ENCODE data around the gene NABP1. TPM values are rescaled to one million over a fixed set of nuclear protein-coding genes. Genes with fewer than 3 reads are reported as not detected.

Gene NABP1
- total RNA-seq, 6 experiments from 2014 or later, result 95.9 to 121 (median 109) TPM

DNA sequence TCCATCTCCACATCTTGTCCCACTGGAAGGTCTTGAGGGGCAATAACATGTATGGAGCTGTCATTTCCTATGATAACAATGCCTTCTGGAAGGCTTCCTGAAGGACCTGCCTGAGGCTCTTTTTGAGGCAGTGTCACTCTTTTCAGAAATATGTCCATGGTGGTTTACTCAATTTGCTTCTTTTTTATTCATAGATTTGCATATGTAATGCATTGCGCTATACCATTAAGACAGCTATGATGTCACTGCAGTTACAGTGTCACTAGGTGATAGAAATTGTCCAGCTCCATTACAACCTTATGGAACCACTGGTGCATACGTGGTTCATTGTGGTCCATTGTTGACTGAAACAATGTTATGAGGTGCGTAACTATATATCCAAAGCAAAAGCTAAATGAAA is 19.9 kb downstream of the NABP1 start:
- DNase-seq, result no peak
- Mint-ChIP-seq H3K4me3 (no peak overlapping the region), H3K9me3 (peaks cover 3% of the 10 kb centered on the region; the same call in 1 of the 2 replicates), H3K4me1 (ENCODE audit: low read depth) (peaks cover 51% of the 10 kb centered on the region), H3K36me3 (ENCODE audit: low read depth) (peaks cover 51% of the 10 kb centered on the region), H3K27ac (no peak overlapping the region), H3K27me3 (ENCODE audit: insufficient read depth) (peaks cover 17% of the 10 kb centered on the region)
- TF ChIP-seq, protein P1, sequence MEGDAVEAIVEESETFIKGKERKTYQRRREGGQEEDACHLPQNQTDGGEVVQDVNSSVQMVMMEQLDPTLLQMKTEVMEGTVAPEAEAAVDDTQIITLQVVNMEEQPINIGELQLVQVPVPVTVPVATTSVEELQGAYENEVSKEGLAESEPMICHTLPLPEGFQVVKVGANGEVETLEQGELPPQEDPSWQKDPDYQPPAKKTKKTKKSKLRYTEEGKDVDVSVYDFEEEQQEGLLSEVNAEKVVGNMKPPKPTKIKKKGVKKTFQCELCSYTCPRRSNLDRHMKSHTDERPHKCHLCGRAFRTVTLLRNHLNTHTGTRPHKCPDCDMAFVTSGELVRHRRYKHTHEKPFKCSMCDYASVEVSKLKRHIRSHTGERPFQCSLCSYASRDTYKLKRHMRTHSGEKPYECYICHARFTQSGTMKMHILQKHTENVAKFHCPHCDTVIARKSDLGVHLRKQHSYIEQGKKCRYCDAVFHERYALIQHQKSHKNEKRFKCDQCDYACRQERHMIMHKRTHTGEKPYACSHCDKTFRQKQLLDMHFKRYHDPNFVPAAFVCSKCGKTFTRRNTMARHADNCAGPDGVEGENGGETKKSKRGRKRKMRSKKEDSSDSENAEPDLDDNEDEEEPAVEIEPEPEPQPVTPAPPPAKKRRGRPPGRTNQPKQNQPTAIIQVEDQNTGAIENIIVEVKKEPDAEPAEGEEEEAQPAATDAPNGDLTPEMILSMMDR (IDR thresholded peaks at IDR 0.05), result no peak

DNA sequence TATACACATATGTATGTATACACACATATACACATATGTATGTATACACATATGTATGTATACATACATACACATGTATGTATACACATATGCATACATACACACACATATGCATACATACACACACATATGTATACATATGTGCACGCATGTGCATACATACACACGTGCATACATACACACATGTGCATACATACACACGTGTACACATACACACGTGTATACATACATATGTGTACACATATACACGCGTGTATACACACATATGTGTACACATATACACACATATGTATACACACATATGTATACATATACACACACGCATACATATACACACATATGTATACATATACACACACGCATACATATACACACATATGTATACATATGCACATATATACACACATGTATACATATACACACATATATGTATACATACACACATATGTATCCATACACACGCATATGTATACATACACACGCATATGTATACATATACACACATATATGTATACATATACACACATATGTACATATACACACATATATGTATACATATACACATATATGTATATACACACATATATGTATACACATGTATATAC is 21.5 kb downstream of the NABP1 start:
- Mint-ChIP-seq H3K36me3 (ENCODE audit: low read depth) (peaks cover 45% of the 10 kb centered on the region), H3K9me3 (peaks cover 3% of the 10 kb centered on the region; the same call in 1 of the 2 replicates), H3K27me3 (ENCODE audit: insufficient read depth) (peaks cover 20% of the 10 kb centered on the region), H3K4me3 (no peak overlapping the region), H3K27ac (no peak overlapping the region), H3K4me1 (ENCODE audit: low read depth) (peaks cover 35% of the 10 kb centered on the region)
- TF ChIP-seq, protein P1 (IDR thresholded peaks at IDR 0.05), result no peak
- DNase-seq, result no peak

DNA sequence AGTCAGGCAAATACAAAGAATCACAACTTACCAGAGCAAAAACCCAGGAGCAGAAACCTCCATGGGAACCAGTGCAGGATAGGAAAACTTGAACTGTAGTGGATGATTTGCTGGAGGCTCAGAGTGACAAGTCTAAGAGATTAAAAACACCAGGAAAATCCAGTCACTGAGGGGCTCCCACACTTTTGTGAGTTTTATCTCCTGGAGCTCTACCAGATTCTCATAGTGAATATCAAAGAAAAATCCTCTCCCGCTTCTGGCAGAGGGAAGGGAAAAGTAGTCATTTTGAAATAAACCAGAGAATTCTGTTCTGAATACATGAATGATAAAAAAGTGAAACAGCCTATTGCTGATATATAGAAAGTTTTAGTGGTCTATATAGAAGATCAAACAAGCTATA is 23.1 kb downstream of the NABP1 start:
- Mint-ChIP-seq H3K36me3 (ENCODE audit: low read depth) (peaks cover 35% of the 10 kb centered on the region), H3K27me3 (ENCODE audit: insufficient read depth) (peaks cover 15% of the 10 kb centered on the region), H3K4me1 (ENCODE audit: low read depth) (peaks cover 24% of the 10 kb centered on the region), H3K9me3 (peaks cover 3% of the 10 kb centered on the region; the same call in 1 of the 2 replicates), H3K4me3 (no peak overlapping the region), H3K27ac (no peak overlapping the region)
- TF ChIP-seq, protein P1 (IDR thresholded peaks at IDR 0.05), result no peak
- DNase-seq, result no peak

DNA sequence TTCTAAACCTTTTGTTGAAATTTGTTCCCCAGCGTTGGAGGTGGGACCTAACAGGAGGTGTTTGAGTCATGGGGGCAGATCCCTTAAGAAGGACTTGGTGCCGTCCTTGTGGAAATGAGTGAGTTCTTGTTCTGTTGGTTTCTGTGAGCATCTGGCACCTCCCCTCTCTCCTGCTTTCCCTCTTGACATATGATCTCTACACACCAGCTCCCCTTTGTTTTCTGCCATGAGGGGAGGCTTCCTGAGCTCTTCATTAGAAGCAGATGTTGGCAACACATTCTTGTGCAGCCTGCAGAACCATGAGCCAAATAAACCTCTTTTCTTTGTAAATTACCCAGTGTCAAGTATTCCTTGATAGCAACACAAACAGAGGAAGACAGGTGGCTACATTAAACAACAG is 23.8 kb downstream of the NABP1 start:
- TF ChIP-seq, protein P1 (IDR thresholded peaks at IDR 0.05), result no peak
- DNase-seq, result no peak
- Mint-ChIP-seq H3K9me3 (peaks cover 3% of the 10 kb centered on the region; the same call in 1 of the 2 replicates), H3K27ac (no peak overlapping the region), H3K4me3 (no peak overlapping the region), H3K4me1 (ENCODE audit: low read depth) (peaks cover 17% of the 10 kb centered on the region), H3K27me3 (ENCODE audit: insufficient read depth) (peaks cover 19% of the 10 kb centered on the region), H3K36me3 (ENCODE audit: low read depth) (peaks cover 30% of the 10 kb centered on the region)

DNA sequence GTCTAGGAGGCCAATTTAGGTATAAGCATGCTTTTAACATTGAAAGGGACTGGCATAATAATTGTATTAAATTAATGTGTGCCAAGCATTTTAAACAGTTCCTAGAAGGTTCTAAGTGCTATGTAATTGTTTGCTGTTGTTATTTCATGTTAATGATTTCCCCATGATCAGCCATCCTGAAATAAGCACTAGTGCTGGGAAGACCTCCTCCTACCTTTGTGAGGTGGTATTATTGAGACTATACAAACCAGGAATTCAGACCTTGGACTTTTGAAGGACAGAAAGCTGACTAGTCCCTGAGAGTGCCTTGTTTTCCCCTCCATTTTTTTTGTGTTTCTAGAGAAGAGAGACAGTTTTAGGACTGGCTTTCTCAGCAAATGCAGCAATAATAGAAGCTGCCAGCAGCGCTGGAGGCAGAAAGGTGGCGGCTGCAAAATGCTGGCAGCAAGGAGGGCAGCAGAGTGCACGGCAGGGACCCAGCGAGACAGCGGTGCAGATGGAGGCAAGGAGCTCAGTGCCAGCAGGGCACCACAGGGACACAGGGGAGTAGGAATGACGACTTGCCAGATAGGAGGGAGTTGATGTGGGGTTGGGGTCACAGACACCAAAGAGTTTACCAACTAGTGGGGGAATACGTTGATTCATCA is 25.3 kb downstream of the NABP1 start:
- H3K27ac Mint-ChIP-seq, result no peak overlapping the region
- DNase-seq, result no peak
- TF ChIP-seq, protein P1 (IDR thresholded peaks at IDR 0.05), result no peak
- H3K9me3 Mint-ChIP-seq, result peaks cover 3% of the 10 kb centered on the region; the same call in 1 of the 2 replicates
- peaks cover 19% of the 10 kb centered on the region for H3K27me3 Mint-ChIP-seq (ENCODE audit: insufficient read depth)
- H3K36me3 Mint-ChIP-seq (ENCODE audit: low read depth), result peaks cover 26% of the 10 kb centered on the region
- no peak overlapping the region for H3K4me3 Mint-ChIP-seq
- peaks cover 14% of the 10 kb centered on the region for H3K4me1 Mint-ChIP-seq (ENCODE audit: low read depth)

All from HFFc6 (cell line).